Fibroblast of skin of abdomen (primary cell): ENCODE measurements around the gene PVR.
"Not testable (repeated sequence)": the region's sequence is repeated elsewhere in the genome, so short reads cannot be mapped to it uniquely, and the experiment has no call there.

ENCODE experiments used
- DNase-seq: peaks from one replicate; pipeline ENCODE4 v3.0.0-alpha.2; 2013

PVR gene

DNA sequence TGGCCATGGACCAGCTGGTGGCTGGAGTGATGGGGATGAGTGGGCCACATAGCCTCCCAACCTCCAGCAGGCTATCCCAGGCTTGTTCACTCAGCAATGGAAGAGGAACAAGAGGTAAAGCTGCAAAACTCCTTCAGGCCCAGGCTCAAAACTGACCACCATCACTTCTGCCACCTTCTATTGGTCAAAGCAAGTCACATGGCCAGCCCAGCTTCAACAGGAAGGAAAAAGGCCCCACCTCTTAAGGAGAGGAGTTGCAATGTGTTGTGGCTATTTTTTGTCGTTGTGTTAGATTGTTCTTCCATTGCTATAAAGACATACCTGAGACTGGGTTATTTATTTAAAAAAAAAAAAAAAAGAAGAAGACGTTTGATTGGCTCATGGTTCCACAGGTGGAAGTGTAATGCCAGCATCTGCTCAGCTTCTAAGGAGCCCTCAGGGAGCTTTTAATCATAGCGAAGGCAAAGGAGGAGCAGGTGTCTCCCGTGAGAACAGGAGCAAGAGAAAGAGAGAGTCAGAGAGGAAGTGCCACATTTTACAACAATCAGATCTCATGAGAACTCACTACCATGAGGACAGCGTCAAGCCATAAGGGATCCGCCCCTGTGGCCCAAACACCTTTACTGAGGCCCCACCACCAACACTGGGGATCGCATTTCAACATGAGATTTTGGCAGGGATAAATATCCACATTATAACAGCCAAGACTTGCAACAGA, 24.9 kb upstream of the PVR start:
- DNase-seq = no peak

DNA sequence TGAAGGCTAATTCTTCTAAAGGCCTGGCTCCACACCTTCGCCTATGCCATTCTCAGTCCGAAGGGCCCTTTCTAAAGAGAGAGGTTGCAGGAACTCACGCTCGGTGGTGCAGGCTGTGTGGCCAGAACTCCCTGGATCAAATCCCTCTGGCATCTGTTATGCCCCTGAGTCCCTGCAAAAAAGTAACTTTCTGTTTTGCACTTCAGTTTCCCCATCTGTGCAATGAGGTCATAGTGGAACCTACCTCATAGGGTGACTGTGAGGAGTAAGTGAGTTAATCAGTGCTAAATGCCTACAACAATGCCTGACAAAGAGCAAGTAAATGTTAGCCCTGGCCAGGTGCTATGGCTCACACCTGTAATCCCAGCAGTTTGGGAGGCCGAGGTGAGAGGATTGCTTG, 23.0 kb upstream of the PVR start:
- DNase-seq = no peak

DNA sequence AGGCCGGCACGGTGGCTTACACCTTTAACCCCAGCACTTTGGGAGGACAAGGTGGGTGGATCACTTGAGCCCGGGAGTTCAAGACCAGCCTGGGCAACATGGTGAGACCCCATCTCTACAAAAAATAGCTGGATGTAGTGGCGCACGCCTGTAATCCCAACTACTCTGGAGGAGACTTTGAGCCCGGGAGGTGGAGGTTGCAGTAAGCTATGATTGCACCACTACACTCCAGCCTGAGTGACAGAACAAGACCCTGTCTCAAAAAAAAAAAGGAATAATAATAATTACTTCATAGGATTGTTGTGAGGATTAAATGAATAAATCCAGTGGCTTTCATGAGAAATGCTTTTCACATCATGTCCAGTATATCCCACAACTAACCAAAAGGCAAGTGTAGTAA, 22.3 kb upstream of the PVR start:
- DNase-seq = no peak

DNA sequence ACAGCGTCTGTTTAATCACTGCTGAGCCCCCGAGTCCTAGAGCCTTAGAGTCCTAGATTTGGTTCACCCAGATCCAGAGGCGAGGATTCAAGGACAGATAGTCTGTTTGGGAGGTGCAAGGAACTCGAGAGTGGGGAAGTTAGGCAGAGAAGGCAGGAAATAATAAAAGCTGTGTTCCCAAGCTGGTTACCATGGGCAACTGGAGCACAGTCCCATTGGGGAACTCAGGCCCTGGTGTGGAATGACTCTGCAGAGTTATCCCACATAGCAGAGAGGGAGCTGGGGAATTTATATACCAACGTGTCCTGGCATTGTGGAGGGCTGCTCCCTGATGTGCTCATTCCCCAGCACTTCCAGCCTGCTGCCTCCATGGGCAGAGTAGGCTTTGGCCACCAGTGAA, 20.6 kb upstream of the PVR start:
- DNase-seq = no peak

DNA sequence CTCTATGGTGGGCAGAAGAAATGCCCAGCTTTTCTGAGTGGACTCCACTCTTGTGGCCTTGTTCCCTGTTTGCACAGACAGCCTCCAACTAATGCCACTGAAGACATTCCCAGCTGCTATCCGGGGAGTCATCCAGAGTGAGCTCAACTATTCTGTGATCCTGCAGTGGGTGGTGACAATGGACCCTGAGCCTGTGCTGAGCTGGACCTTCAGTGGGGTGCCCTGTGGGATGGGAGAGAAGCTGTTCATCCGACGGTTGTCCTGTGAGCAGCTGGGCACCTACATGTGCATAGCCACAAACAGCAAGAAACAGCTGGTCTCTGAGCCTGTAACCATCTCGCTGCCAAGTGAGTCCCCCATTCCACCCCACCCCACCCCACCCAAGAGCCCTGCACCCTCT, 20.1 kb upstream of the PVR start:
- no peak for DNase-seq

DNA sequence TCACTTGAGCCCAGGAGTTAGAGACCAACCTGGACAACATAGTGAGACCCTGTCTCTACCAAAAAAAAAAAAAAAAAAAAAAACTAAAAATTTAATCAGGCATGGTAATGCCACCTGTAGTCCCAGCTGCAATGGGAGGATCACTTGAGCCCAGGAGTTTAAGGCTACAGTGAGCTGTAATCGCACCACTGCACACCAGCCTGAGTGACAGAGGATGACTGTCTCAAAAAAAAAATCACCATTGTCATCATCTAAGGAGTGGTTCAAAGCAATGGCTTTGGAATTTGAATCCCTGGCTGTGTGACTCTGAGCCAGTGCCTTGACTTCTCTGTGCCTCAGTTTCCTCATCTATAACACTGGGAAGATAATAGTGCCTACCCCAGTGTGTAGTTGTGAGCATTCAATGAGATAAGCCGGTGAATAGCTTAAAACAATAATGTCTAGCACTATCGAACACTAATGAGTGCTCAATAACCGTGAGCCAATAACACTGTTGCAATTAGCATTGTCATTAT, 18.8 kb upstream of the PVR start:
- no peak for DNase-seq

DNA sequence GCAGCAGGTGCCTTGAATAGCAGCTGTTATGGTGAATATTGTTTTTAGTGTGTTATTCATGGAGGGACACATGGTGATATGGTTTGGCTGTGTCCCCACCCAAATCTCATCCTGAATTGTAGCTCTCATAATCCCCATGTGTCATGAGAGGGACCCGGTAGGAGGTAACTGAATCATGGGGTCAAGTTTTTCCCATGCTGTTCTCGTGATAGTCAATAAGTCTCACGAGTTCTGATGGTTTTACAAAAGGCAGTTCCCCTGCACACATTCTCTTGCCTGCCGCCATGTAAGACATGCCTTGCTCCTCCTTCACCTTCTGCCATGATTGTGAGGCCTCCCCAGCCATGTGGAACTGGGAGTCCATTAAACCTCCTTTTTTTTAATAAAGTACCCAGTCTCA, 18.1 kb upstream of the PVR start:
- DNase-seq = not testable (repeated sequence)

DNA sequence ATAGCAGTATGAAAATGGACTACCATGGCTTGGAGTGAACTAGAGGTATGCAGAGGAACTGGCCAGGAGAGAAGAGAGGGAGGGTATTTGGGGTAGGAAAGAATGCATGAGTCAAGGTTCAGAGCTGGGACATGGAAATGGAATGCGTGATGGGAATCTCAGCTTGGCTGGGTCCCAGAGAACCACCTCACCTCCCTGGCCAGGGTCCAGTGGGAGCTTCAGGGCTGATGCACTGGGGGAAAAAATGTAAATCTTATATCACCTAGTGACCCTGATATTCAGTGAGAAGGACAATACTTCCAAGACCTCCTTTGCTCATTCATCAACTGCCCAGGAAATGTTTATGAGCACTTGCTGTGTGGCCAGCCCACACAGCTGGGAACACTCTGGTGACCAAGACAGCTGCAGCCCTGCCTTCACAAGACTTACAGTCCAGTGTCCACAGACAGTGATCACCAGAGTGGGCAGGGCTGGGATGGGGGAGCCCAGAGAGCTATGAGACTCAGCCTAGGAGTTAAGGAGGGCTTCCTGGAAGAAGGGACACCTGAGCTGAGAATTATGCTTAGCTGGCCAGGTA, 17.6 kb upstream of the PVR start:
- peak; percentile 98 for DNase-seq

DNA sequence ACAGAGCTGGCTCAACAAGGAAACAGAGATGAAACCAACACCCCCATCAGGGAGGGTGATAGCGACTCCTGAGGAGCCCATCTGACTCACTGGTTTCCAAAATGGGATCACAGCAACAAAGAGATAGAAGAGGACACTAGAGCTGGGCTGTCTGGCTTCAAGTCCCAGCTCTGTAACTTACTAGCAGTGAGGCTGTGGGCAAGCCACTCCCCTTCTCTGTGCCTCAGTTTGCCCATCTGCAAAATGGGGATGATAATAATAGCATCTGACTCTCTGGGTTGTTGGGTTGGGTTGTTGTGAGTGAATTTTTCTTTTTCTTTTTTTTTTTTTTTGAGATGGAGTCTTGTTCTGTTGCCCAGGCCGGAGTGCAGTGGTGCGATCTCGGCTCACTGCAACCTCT, 16.1 kb upstream of the PVR start:
- no peak for DNase-seq

DNA sequence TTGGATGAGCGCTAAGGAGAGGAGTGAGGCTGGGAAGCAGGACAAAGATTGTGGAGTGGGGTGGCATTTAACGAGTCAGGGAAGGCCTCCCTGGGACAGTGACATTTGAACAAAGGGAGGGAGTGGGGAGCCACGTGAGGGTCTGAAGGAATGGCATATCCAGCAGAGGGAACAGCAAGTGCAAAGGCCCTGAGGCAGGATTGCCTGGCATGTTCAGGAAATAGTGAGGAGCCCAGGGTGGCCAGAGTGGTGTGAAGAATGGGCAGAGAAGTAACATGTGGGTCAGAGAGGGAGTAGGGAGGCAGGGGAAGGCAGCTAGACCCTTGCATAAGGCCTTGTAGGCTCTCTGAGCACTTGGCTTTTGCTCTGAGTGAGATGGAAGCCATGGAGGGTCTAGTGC, 14.9 kb upstream of the PVR start:
- DNase-seq = no peak

DNA sequence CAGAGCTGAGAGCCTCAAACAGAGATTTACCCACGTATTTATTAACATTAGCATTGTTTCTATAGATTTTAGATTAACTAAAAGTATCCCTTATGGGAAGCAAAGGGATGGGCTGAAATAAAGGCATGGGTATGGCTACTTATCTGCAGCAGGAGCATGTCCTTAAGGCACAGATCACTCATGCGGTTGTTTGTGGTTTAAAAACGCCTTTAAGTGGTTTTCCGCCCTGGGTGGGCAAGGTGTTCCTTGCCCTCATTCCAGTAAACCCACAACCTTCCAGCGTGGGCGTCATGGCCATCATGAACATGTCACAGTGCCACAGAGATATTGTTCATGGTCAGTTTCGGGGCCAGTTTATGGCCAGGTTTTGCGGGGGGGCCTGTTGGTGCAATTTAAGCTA, 12.1 kb upstream of the PVR start:
- DNase-seq = not testable (repeated sequence)

DNA sequence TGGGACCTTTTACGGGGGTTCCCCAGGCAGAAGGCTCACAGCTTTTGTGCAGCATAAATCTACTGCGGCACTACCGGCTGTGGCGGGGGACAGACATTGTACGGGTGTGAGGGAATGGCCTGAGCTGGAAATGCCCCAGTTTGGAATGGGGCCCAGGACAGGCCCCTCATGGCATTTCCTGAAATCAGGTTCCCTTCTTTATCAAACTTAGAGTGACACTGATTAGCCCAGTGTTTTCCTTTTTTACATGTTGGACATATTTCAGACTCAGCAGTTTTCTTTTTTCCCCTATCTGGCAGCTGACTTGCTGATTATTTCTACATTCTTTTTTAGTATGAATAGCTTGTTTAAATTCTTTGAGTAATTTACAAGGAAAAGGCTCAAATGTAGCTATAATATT, 9.7 kb upstream of the PVR start:
- not testable (repeated sequence) for DNase-seq

DNA sequence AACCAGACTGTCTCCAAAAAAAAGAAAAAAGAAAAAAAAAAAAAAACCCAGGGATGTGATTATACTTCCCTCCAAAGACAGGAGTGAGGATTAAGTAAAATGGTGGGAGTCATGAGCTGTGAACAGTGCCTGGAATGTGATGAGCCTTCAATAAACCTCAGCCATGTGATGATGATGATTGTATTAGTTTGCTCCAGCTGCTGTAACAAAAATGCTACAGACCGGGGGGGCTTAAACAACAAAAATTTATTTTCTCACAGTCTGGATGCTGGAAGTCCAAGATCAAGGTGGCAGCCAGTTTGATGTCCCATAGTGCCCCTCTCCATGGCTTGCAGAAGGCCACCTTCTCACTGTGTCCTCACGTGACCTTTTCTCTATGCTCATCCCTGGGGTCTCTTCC, 8.9 kb upstream of the PVR start:
- DNase-seq = no peak

DNA sequence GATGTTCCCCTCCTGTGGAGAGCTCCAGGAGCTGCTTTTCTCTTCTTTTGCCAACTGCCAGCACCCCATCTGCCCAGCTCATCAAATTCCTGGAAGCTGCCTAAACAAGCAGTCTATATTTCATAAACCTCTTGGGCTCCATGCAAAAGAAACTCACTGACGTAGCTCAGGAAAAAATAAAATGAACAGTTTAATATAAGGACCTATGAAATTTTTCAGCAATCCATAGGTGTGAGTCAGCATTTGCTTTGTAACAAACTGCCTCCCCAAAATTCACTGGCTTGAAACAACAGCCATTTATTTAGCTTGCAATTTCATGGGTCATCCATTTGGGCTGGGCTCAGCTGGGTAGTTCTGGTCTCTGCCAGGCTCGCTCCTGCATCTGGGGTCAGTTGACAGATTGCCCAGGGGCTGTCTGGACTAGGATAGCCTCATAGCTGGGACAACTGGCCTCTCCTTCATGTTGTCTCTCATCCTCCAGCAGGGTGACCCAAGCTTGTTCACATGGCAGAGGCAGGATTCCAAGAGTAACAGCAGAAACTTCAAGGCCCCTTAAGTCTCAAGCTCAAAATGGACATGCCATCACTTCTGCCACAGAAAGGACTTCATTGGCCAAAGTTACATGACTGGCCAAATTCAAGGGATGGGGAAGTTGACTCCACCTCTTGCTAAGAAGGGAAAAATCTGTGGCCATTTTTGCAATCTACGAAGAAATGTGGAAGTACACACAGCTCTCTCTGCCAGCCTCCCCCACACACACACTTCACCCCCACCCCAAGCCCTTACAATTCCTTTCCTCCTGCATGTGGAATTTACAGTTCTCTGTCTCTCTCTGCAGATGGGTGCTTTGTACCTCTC, 7.9 kb upstream of the PVR start:
- DNase-seq = peak; percentile 62

DNA sequence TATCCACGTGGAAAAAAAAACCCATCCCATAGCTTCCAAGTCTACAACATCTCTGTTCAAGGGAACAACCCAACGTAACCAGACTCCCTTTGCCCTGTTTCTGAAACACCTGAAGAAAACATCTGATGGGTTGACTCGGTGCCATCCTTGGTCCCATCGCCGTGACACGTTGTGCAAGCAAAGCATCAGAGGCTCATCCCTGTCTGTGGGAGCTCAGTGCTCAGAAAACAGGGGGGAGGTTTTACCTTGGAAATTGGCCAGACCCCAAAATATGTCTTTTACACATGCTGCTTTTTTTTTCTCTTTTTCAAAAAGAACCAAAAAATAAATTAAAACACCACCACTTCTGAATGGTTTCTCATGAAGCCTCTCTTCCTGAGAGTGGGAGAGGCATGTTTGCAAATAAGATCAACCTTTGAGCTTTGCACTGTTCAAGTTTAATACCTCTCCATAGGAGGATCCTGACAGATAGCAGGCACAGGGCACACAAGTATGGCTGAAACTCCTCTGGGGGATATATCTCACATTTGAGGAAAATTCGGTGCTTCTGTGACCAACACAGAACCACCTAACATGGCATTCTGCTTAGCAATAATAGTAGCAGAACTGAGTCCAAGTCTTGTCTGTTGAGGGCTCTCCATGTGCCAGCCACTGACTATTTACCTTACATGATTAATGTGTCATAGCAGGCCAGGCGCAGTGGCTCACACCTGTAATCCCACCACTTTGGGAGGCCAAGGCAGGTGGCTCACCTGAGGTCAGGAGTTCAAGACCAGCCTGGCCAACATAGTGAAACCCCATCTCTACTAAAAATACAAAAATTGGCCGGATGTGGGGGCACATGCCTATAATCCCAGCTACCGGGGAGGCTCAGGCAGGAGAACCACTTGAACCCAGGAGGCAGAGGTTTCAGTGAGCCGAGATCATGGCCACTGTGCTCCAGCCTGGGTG, 7.0 kb upstream of the PVR start:
- no peak for DNase-seq

DNA sequence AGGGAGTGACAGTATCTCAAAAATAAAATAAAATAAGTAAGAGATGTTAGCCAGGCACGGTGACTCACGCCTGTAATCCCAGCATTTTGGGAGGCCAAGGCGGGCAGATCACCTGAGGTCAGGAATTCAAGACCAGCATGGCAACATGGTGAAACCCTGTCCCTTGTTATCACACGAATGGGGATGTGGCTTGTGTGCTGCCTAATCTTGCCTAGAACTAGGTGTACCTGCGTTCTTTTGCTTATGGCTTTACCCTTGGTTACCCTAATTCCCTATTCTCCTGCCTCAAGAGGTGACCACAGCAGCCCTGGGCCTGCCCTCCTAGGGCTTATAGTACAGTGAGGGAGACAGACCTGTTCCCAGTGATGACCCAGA, 6.3 kb upstream of the PVR start:
- no peak for DNase-seq

DNA sequence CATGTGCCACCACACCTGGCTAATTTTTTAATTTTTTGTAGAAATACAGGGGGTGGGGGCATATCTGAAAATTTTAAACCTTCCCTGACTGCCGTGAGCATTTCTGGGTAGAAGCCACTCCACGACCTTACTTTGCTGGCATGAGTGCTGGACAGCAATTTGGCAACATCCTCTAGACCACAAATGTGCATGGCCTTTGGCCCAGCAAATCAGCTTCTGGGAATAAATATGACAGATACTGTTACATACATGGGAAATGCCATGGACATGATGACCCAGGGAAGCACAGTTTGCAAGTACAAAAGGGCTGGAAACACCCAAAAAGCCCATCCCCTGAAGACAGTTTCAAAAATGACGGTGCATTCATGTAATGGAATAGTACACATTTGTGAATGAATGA, 3.2 kb upstream of the PVR start:
- peak; percentile 55 for DNase-seq

DNA sequence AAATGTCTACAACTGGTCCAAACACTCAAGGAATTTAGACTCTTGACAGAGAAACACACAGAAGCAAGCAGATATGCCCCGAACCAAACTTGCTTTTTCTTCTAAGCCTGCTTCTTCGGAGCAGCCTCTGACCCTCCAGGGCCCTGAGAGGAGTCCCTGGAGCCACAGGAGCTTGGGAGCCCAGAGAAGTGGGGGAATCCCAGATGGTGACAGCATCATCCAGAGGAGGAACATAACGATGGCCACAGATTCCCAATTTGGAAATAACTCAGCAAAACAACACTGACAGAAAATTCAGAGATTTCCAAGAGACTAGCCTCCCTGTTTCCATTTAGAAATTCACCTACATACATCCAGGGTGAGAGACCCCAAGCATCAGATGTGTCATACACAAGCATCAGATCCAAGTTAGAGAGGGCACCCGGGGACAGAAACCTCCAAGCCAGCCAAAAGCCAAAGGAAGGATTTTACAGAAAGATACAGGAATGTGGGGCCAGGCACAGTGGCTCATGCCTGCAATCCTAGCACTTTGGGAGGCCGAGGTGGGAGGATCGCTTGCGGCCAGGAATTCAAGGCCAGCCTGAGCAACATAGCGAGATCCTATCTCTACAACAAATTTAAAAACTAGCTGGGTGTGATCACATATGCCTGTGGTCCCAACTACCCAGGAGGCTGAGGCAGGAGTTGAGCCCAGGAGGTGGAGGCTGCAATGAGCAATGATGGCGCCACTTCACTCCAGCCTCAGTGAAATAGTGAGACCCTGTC, 2.0 kb upstream of the PVR start:
- DNase-seq = no peak

DNA sequence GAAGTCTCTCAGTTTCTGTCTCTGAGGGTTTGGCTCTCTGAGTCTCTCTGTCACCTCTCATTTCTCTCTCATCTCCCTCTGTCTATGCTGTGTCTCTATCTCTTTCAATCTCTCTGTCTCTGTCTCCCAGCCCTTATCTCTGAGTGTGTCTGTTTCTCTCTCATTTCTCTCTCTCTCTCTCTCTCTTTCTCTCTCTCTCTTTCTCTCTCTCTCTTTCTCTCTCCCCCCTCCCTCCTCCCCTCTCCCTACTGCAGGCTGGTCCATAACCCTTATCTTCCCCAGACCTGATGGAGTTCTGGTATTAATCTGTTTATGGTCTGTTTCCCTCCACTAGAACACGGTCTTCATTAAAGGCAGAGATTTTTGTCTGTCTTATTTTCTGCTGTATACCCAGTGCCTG, 1.3 kb upstream of the PVR start:
- no peak for DNase-seq

DNA sequence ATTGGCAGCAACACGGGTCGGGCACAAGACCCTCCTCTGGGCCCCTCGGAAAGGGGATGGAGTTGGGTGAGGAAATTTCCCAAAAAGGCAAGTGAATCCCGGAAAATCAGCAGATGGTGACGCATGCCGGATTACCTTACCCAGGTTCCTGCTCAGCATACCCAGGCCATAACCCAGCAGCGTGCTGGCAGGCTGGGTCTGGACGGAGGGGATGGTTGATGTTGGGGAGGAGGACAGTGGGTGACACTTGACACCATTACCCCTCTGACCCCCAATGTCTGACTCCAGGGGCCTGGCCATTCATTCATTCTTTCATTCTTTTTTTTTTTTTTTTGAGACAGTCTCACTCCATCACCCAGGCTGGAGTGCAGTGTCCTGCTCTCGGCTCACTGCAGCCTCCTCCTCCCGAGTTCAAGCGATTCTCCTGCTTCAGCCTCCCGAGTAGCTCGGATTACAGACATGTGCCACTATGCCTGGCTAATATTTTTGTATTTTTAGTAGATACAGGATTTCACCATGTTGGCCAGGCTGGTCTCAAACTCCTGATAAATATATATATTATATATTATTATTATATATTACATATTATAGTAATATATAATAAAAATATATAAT, 799 bp downstream of the PVR start:
- no peak for DNase-seq

DNA sequence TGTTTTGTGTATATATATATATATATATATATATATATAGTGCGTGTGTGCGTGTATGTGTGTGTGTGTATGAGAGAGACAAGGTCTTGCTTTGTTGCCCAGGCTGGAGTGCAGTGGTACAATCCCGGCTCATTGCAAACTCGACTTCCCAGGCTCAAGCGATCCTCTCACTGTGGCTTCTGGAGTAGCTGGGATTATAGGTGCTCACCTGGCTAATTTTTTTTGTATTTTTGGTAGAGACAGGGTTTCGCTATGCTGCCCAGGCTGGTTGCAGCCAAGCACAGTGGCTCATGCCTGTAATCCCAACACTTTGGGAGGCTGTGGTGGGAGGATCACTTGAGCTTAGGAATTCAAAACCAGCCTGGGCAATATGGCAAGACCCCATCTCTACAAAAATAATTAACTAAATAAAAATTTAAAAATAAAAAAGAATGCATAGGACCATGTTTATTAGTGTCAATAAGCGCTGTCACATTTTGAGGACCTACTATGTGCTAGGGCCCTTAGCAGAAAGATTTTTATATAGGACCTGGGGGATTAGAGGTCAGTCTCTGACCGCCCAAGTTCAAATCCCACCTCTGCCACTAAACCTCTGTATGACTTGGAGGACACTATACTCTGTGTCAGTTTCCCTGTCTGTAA, 1.8 kb downstream of the PVR start:
- DNase-seq = no peak
